Loucy (cell line): ENCODE data around the gene FAM120B.
"Not testable (repeated sequence)": the region's sequence is repeated elsewhere in the genome, so short reads cannot be mapped to it uniquely, and the experiment has no call there.

Experiments used
- H2AFZ ChIP-seq: fragments of 200-600 bp; sonication (generic); 2 replicates; pipeline ENCODE4 v1.6.0; 2016; ENCODE audit warnings: antibody characterized with exemption, mild to moderate bottlenecking, low read length, moderate library complexity
- H3F3A ChIP-seq: fragments of 200-600 bp; 2 replicates; pipeline ENCODE4 v1.6.0; 2016; ENCODE audit warnings: antibody characterized with exemption, low read depth, mild to moderate bottlenecking
- H3K27me3 ChIP-seq: fragments of 200-600 bp; sonication (generic); 2 replicates; pipeline ENCODE4 v1.6.1; 2014; ENCODE audit warnings: low read length, mild to moderate bottlenecking; ENCODE audit not compliant: insufficient read depth, poor library complexity, severe bottlenecking
- H3K36me3 ChIP-seq: fragments of 200-600 bp; sonication (generic); 2 replicates; pipeline ENCODE4 v1.6.1; 2016; ENCODE audit warnings: low read length; ENCODE audit not compliant: insufficient read depth
- H3K4me1 ChIP-seq: fragments of 200-600 bp; sonication (generic); 2 replicates; pipeline ENCODE4 v1.5.1; 2014; ENCODE audit warnings: low read length, mild to moderate bottlenecking; ENCODE audit not compliant: insufficient read depth, poor library complexity, severe bottlenecking
- H3K4me2 ChIP-seq: fragments of 200-600 bp; sonication (generic); 2 replicates; pipeline ENCODE4 v1.6.0; 2014; ENCODE audit warnings: antibody characterized with exemption, low read length, low read depth, mild to moderate bottlenecking; ENCODE audit not compliant: poor library complexity, severe bottlenecking
- H3K4me3 ChIP-seq: fragments of 200-600 bp; sonication (generic); 2 replicates; pipeline ENCODE4 v1.5.1; 2014; ENCODE audit warnings: low read length, mild to moderate bottlenecking, mixed read lengths; ENCODE audit not compliant: poor library complexity, severe bottlenecking
- H3K79me2 ChIP-seq: fragments of 200-600 bp; sonication (generic); 2 replicates; pipeline ENCODE4 v1.6.1; 2014; ENCODE audit warnings: low read length; ENCODE audit not compliant: insufficient read depth
- H3K9ac ChIP-seq: fragments of 200-600 bp; sonication (generic); 2 replicates; pipeline ENCODE4 v1.6.0; 2014; ENCODE audit warnings: mild to moderate bottlenecking, low read depth, low read length, moderate library complexity; ENCODE audit not compliant: poor library complexity, severe bottlenecking
- H3K9me2 ChIP-seq: fragments of 200-600 bp; sonication (generic); replicated peaks from 2 replicates; pipeline ENCODE4 v1.6.1; 2016; ENCODE audit warnings: low read depth, low read length, mixed read lengths
- H3K9me3 ChIP-seq: fragments of 200-600 bp; sonication (generic); 2 replicates; pipeline ENCODE4 v1.6.1; 2014; ENCODE audit warnings: mild to moderate bottlenecking, antibody characterized with exemption, low read length, low read depth; ENCODE audit not compliant: insufficient read depth
- H4K20me1 ChIP-seq: fragments of 200-600 bp; sonication (generic); 2 replicates; pipeline ENCODE4 v1.6.0; 2014; ENCODE audit warnings: antibody characterized with exemption, low read length, mild to moderate bottlenecking; ENCODE audit not compliant: insufficient read depth, poor library complexity, severe bottlenecking
- EZH2phosphoT487 ChIP-seq: fragments of 200-600 bp; IDR thresholded peaks from 2 replicates; pipeline ENCODE4 v1.6.1; 2018; ENCODE audit warnings: antibody characterized with exemption, mild to moderate bottlenecking, moderate library complexity, borderline replicate concordance
- TF ChIP-seq, protein P1 (sequence below): fragments of 200-600 bp; sonication (generic); conservative IDR thresholded peaks from 2 replicates; pipeline ENCODE4 v1.5.1; 2014; ENCODE audit warnings: mild to moderate bottlenecking, antibody characterized with exemption, low read length

FAM120B gene

GRCh38 chr6:170393033-170393432, 86.5 kb downstream of the FAM120B start:
- Histone ChIP-seq H3K79me2 (no peaks in the 10 kb centered on the region), H4K20me1 (no peaks in the 10 kb centered on the region), H3K36me3 (peaks cover 19% of the 10 kb centered on the region; the same call in 1 of the 2 replicates), H3K27me3 (no peaks in the 10 kb centered on the region), H3K9me2 (no peaks in the 10 kb centered on the region), H3K4me3 (no peak overlapping the region), H3K4me2 (no peak overlapping the region), H3K4me1 (no peaks in the 10 kb centered on the region), H3F3A (no peaks in the 10 kb centered on the region), H2AFZ (no peak overlapping the region), H3K9ac (no peak overlapping the region), H3K9me3 (no peaks in the 10 kb centered on the region)
- TF ChIP-seq EZH2phosphoT487 = no peak
- TF ChIP-seq, protein P1, sequence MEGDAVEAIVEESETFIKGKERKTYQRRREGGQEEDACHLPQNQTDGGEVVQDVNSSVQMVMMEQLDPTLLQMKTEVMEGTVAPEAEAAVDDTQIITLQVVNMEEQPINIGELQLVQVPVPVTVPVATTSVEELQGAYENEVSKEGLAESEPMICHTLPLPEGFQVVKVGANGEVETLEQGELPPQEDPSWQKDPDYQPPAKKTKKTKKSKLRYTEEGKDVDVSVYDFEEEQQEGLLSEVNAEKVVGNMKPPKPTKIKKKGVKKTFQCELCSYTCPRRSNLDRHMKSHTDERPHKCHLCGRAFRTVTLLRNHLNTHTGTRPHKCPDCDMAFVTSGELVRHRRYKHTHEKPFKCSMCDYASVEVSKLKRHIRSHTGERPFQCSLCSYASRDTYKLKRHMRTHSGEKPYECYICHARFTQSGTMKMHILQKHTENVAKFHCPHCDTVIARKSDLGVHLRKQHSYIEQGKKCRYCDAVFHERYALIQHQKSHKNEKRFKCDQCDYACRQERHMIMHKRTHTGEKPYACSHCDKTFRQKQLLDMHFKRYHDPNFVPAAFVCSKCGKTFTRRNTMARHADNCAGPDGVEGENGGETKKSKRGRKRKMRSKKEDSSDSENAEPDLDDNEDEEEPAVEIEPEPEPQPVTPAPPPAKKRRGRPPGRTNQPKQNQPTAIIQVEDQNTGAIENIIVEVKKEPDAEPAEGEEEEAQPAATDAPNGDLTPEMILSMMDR = no peak

- no peak overlapping the region for H2AFZ ChIP-seq
- no peak overlapping the region for H3K9ac ChIP-seq
- no peaks in the 10 kb centered on the region for H3K79me2 ChIP-seq
- no peak overlapping the region for H3K4me3 ChIP-seq
- no peaks in the 10 kb centered on the region for H3K9me2 ChIP-seq
- H4K20me1 ChIP-seq = no peaks in the 10 kb centered on the region
- no peak for TF ChIP-seq EZH2phosphoT487
- H3K27me3 ChIP-seq = no peaks in the 10 kb centered on the region
- no peaks in the 10 kb centered on the region for H3F3A ChIP-seq
- H3K4me2 ChIP-seq = no peak overlapping the region
- H3K36me3 ChIP-seq = peaks cover 19% of the 10 kb centered on the region; the same call in 1 of the 2 replicates
- H3K9me3 ChIP-seq = no peaks in the 10 kb centered on the region
- H3K4me1 ChIP-seq = no peaks in the 10 kb centered on the region
Observed at GRCh38 chr6:170393807-170394399, 87.3 kb downstream of the FAM120B start.

DNA sequence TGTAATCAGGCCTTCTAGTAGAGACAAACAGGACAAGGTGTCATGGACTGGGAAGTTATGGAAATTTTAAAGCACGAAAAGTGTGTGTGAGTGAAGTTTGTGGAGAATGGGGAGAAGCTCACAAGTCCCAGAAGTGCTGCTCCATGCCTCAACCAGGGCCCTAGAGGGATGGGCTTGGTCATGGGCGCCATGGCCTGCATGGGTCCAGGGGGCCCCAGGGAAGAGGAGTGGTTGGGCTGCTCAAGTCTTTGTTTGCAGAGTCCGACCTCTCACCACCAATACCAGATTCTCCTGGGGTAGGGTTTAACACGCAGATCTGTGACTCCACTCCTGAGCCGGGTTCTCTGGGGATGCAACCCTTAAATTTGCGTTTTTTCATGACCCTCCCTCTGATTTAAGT, 88.4 kb downstream of the FAM120B start:
- H3K4me2 ChIP-seq = no peak overlapping the region
- H3K36me3 ChIP-seq = peaks cover 14% of the 10 kb centered on the region; the same call in 1 of the 2 replicates

DNA sequence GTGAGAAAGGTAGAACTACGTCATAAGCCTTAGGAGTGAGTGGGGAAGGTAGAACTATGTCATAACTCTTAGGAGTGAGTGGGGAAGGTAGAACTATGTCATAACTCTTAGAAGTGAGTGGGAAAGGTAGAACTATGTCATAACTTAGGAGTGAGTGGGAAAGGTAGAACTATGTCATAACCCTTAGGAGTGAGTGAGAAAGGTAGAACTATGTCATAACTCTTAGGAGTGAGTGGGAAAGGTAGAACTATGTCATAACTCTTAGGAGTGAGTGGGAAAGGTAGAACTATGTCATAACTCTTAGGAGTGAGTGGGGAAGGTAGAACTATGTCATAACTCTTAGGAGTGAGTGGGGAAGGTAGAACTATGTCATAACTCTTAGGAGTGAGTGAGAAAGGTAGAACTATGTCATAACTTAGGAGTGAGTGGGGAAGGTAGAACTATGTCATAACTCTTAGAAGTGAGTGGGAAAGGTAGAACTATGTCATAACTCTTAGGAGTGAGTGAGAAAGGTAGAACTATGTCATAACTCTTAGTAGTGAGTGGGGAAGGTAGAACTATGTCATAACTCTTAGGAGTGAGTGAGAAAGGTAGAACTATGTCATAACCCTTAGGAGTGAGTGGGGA, 92.3 kb downstream of the FAM120B start:
- not testable (repeated sequence) for H3K9me3 ChIP-seq, H4K20me1 ChIP-seq, H3K4me2 ChIP-seq, H3K4me3 ChIP-seq, H3K27me3 ChIP-seq, H3K9ac ChIP-seq, H3F3A ChIP-seq, H3K79me2 ChIP-seq, H2AFZ ChIP-seq, H3K4me1 ChIP-seq, H3K9me2 ChIP-seq
- peaks cover 26% of the 10 kb centered on the region; the same call in 1 of the 2 replicates for H3K36me3 ChIP-seq

More for the DNA sequence above, 88.4 kb downstream of the FAM120B start:
- Histone ChIP-seq H3K9me3 (no peaks in the 10 kb centered on the region), H3K9ac (no peak overlapping the region), H3K4me1 (no peaks in the 10 kb centered on the region), H3K27me3 (no peaks in the 10 kb centered on the region), H4K20me1 (no peaks in the 10 kb centered on the region), H3K9me2 (no peaks in the 10 kb centered on the region), H3K79me2 (no peaks in the 10 kb centered on the region), H3F3A (no peaks in the 10 kb centered on the region), H2AFZ (no peak overlapping the region), H3K4me3 (no peak overlapping the region)
- TF ChIP-seq EZH2phosphoT487 = no peak
- TF ChIP-seq, protein P1 = no peak

DNA sequence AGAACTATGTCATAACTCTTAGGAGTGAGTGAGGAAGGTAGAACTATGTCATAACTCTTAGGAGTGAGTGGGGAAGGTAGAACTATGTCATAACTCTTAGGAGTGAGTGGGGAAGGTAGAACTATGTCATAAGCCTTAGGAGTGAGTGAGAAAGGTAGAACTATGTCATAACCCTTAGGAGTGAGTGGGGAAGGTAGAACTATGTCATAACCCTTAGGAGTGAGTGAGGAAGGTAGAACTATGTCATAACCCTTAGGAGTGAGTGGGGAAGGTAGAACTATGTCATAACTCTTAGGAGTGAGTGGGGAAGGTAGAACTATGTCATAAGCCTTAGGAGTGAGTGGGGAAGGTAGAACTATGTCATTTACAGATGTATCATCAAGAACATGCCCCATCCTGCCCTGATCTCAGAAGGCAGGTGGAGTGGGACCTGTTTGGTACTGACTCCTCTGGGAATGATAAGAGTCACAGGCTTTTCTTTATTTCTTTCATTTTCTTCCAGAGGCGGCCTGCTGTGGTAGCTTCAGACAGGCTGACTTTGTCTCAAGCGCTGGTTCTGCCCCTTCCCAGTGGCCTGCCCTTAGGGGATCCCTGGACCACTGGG, 93.5 kb downstream of the FAM120B start:
- H4K20me1 ChIP-seq, H3K9me3 ChIP-seq, H3K79me2 ChIP-seq, H2AFZ ChIP-seq, H3K27me3 ChIP-seq, H3K4me1 ChIP-seq, H3K9me2 ChIP-seq, H3K4me2 ChIP-seq, H3F3A ChIP-seq, H3K9ac ChIP-seq, H3K4me3 ChIP-seq: not testable (repeated sequence)
- peaks cover 29% of the 10 kb centered on the region; the same call in 1 of the 2 replicates for H3K36me3 ChIP-seq
